ENCODE results near the gene DPP6.

The DPP6 gene

DNA sequence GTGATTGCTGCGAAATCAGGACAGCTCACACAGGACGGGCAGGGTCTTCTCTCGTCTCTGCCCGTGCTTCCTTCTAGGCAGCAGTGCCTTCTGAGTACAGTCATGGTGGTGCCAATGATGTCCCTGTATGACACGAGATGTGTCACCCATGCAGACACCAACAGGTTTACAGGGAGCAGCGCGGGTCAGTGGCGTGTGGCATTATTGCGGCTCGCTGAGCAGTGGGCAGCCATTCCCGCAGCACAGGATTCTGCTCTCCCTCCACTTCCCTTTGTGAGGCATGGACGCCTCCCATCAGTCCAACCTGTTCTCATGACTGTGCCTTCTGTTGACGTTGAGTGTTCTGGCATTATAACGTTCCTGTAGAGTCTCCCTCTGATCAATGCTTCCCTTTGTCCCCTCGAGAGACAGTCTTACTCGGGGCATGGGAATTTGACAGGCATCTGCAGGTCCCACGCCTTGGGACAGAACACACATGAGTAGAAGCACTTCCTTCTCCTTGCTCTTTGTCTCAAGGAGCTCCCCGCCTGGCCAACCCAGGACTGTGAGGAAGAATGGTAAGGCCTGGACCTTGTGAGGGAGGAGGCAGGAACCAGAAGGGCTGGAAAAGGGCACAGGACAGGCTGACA lies 731.2 kb downstream of the DPP6 start:
- no peak overlapping the region for H3K4me3 ChIP-seq (replicated peaks; ENCODE audit: low read depth, low read length)
- TF ChIP-seq, protein P1, sequence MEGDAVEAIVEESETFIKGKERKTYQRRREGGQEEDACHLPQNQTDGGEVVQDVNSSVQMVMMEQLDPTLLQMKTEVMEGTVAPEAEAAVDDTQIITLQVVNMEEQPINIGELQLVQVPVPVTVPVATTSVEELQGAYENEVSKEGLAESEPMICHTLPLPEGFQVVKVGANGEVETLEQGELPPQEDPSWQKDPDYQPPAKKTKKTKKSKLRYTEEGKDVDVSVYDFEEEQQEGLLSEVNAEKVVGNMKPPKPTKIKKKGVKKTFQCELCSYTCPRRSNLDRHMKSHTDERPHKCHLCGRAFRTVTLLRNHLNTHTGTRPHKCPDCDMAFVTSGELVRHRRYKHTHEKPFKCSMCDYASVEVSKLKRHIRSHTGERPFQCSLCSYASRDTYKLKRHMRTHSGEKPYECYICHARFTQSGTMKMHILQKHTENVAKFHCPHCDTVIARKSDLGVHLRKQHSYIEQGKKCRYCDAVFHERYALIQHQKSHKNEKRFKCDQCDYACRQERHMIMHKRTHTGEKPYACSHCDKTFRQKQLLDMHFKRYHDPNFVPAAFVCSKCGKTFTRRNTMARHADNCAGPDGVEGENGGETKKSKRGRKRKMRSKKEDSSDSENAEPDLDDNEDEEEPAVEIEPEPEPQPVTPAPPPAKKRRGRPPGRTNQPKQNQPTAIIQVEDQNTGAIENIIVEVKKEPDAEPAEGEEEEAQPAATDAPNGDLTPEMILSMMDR (IDR thresholded peaks at IDR 0.05; ENCODE audit: low read depth, low read length, missing control alignments), result no peak
- no peak for DNase-seq (ENCODE audit: extremely low read depth, low read depth)

DNA sequence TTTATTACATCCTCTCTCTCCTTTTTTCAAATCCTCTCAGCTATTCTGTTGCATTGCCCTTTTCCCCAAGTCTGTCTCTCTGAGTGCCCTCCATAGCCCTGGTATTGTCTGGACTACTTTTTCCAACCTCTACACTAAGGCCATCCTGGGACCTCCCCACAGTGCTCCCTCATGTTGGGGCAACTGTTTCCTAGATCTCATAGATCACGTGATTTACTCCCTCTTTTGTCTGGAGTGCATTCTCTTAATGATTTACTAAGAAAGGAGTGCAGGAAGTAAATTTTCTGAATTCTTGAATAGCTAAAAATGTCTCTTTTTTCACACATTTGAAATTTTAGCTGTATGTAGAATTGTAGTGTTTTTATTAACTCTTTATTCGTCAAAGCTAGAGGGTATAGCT lies 733.7 kb downstream of the DPP6 start:
- TF ChIP-seq, protein P1 (IDR thresholded peaks at IDR 0.05; ENCODE audit: low read depth, low read length, missing control alignments), result no peak
- H3K4me3 ChIP-seq (replicated peaks; ENCODE audit: low read depth, low read length), result no peak overlapping the region
- no peak for DNase-seq (ENCODE audit: extremely low read depth, low read depth)

DNA sequence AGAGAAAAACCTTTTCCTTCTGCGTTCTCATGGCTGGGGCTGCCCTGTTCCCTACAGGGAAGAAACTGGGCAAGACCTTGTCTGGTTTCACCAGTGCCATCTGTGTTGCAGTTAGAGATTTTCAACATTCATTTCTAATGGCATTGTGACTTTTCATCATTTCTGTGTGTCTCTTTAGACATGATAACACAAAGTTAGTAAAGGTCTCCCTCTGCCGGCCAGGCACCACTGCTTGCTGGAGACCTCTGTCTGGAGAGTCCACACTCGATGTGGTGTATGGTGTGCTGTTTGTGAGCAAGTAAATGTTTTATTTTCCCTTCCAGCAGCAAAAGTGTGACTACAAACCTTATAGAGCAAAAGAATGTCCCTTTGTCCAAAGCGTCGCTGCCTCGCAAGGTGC lies 737.2 kb downstream of the DPP6 start:
- no peak for DNase-seq (ENCODE audit: extremely low read depth, low read depth)
- TF ChIP-seq, protein P1 (IDR thresholded peaks at IDR 0.05; ENCODE audit: low read depth, low read length, missing control alignments), result no peak
- no peak overlapping the region for H3K4me3 ChIP-seq (replicated peaks; ENCODE audit: low read depth, low read length)

DNA sequence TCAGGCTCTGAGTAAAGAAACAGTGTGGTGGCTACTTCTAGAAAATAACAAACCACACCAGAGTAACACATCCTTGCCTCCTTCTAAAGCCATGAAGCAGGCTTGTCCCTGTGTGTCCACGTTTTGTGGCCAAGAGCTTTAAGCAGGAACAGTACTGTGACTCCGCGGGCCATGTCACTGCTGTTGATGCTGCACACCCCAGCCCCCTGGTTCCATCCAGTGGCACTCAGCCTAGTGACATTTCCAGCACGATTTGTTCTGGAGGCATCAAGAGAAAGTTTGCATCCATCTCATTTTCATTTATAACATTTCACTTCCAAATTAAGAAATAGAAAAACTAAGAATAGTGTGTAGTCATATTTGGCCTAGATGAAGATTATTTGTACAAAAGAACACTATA lies 739.4 kb downstream of the DPP6 start:
- DNase-seq (ENCODE audit: extremely low read depth, low read depth), result no peak
- TF ChIP-seq, protein P1 (IDR thresholded peaks at IDR 0.05; ENCODE audit: low read depth, low read length, missing control alignments), result no peak
- H3K4me3 ChIP-seq (replicated peaks; ENCODE audit: low read depth, low read length), result no peak overlapping the region

DNA sequence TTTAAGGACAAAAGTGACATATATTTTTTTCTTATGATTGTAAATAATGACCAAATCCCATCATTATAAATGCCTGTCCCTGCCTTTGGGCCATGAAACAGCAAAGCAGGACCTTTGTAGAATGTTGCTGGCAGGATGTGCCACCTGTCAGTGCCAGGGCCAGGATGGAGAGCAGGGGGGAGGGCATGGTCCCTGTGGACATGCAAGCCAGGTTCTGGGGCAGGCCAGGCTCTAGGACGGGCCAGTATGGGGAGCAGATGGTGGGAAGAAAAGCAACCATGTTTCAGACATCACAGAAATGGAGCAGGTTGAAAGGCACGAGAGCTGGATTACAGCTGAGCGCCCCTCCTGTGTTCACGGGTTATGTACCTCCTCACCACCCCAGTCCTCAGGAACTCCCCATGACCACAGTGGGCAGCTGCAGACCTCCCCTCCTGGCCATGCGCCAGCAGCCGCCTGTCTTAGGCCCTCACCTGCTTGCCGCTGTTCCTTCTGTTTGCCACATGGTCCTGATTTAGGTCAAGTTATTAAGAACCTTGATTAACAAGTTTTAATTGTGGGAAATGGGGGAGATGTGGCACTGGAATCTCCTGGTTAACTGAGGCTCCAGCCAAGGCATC lies 740.3 kb downstream of the DPP6 start:
- DNase-seq (ENCODE audit: extremely low read depth, low read depth), result no peak
- no peak overlapping the region for H3K4me3 ChIP-seq (replicated peaks; ENCODE audit: low read depth, low read length)
- TF ChIP-seq, protein P1 (IDR thresholded peaks at IDR 0.05; ENCODE audit: low read depth, low read length, missing control alignments), result no peak

DNA sequence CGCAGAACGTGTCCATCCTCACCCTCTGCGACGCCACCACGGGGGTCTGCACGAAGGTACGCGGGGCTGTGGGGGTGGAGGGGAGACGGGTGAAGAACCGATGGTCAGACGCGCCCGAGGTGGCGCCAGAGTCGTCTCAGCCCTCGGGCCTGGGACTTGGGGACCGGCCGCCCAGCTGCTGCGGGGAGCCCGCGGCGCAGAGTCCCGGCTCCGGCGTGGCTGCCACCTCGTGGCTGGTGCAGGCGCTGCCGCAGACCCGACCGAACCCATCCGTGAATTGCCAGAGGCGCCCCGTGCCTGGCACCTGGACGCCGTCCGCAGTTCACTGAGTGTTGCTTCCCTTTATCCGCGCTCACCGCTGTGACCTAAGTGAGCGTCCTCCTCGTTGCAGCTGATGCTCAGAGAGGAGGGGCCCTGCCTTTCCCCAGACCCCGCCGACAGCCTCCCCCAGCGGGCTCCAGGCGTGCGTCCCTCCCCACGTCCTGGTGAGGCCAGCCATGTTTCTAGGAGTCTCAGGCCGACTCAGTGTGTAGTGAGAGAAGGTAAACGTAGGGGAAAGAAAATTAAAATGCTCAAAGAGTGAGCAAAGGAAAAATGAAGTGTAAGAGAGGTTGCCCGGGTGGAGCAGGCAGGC lies 742.1 kb downstream of the DPP6 start:
- DNase-seq (ENCODE audit: extremely low read depth, low read depth), result no peak
- H3K4me3 ChIP-seq (replicated peaks; ENCODE audit: low read depth, low read length), result no peak overlapping the region
- TF ChIP-seq, protein P1 (IDR thresholded peaks at IDR 0.05; ENCODE audit: low read depth, low read length, missing control alignments), result no peak
